HUES6 (cell line): ENCODE data around the gene CLMN.

Experiments
- H3K27ac ChIP-seq: 2 replicates; pipeline ENCODE4 v1.7.0; 2013; ENCODE audit warnings: low read depth, mild to moderate bottlenecking, low read length, inconsistent platforms
- H3K27me3 ChIP-seq: 2 replicates; pipeline ENCODE4 v1.6.1; 2013; ENCODE audit warnings: low read length; ENCODE audit not compliant: control insufficient read depth, insufficient read depth
- H3K36me3 ChIP-seq: 2 replicates; pipeline ENCODE4 v1.6.1; 2013; ENCODE audit warnings: low read length; ENCODE audit not compliant: control insufficient read depth, insufficient read depth
- H3K4me1 ChIP-seq: 2 replicates; pipeline ENCODE4 v1.6.1; 2013; ENCODE audit warnings: low read length; ENCODE audit not compliant: control insufficient read depth, insufficient read depth
- H3K4me3 ChIP-seq: 2 replicates; pipeline ENCODE4 v1.5.1; 2013; ENCODE audit warnings: low read depth, low read length
- H3K9ac ChIP-seq: one replicate; pipeline ENCODE4 v1.6.1; 2013; ENCODE audit warnings: mild to moderate bottlenecking, low read length
- H3K9me3 ChIP-seq: 2 replicates; pipeline ENCODE4 v1.6.1; 2013; ENCODE audit warnings: low read depth, low read length; ENCODE audit not compliant: control insufficient read depth, insufficient read depth

Gene CLMN

GRCh38 chr14:95356245-95356869 is 36.6 kb upstream of the CLMN start:
- Histone ChIP-seq H3K36me3 (no peaks in the 10 kb centered on the region), H3K4me1 (peaks cover 11% of the 10 kb centered on the region; the same call in 1 of the 2 replicates), H3K9me3 (peaks cover 8% of the 10 kb centered on the region), H3K4me3 (no peak overlapping the region), H3K27me3 (0 out of 2 replicates have a peak, but pooled peaks cover 6% of the 10 kb centered on the region), H3K9ac (no peak overlapping the region), H3K27ac (no peak overlapping the region)

GRCh38 chr14:95355422-95355821 is 35.7 kb upstream of the CLMN start:
- Histone ChIP-seq H3K36me3 (no peaks in the 10 kb centered on the region), H3K4me1 (peaks cover 5% of the 10 kb centered on the region; the same call in 1 of the 2 replicates)

GRCh38 chr14:95354834-95355233 is 35.1 kb upstream of the CLMN start:
- Histone ChIP-seq H3K36me3 (no peaks in the 10 kb centered on the region), H3K4me3 (no peak overlapping the region), H3K9me3 (peaks cover 8% of the 10 kb centered on the region), H3K9ac (no peak overlapping the region), H3K4me1 (peaks cover 4% of the 10 kb centered on the region; the same call in 1 of the 2 replicates), H3K27ac (no peak overlapping the region), H3K27me3 (0 out of 2 replicates have a peak, but pooled peaks cover 3% of the 10 kb centered on the region)

More at GRCh38 chr14:95355422-95355821, 35.7 kb upstream of the CLMN start:
- Histone ChIP-seq H3K9me3 (peaks cover 8% of the 10 kb centered on the region), H3K27ac (no peak overlapping the region), H3K9ac (no peak overlapping the region), H3K27me3 (0 out of 2 replicates have a peak, but pooled peaks cover 6% of the 10 kb centered on the region), H3K4me3 (no peak overlapping the region)

- no peaks in the 10 kb centered on the region for H3K27me3 ChIP-seq
- H3K9ac ChIP-seq = no peak overlapping the region
- no peak overlapping the region for H3K27ac ChIP-seq
- H3K9me3 ChIP-seq = peaks cover 8% of the 10 kb centered on the region
- H3K36me3 ChIP-seq = no peaks in the 10 kb centered on the region
- no peak overlapping the region for H3K4me3 ChIP-seq
- H3K4me1 ChIP-seq = peaks cover 4% of the 10 kb centered on the region; the same call in 1 of the 2 replicates
Observed at GRCh38 chr14:95353664-95354063, 34.0 kb upstream of the CLMN start.

- Histone ChIP-seq H3K27ac (no peak overlapping the region), H3K27me3 (no peaks in the 10 kb centered on the region)
Observed at GRCh38 chr14:95353007-95353406, 33.3 kb upstream of the CLMN start.

GRCh38 chr14:95352481-95352880 is 32.8 kb upstream of the CLMN start:
- Histone ChIP-seq H3K27me3 (no peaks in the 10 kb centered on the region), H3K4me1 (peaks cover 4% of the 10 kb centered on the region; the same call in 1 of the 2 replicates), H3K9me3 (peaks cover 8% of the 10 kb centered on the region), H3K36me3 (no peaks in the 10 kb centered on the region), H3K4me3 (no peak overlapping the region), H3K9ac (no peak overlapping the region), H3K27ac (no peak overlapping the region)

More at GRCh38 chr14:95353007-95353406, 33.3 kb upstream of the CLMN start:
- Histone ChIP-seq H3K4me3 (no peak overlapping the region), H3K9me3 (peaks cover 8% of the 10 kb centered on the region), H3K9ac (no peak overlapping the region), H3K36me3 (no peaks in the 10 kb centered on the region), H3K4me1 (peaks cover 4% of the 10 kb centered on the region; the same call in 1 of the 2 replicates)

GRCh38 chr14:95349241-95349640 is 29.5 kb upstream of the CLMN start:
- Histone ChIP-seq H3K36me3 (no peaks in the 10 kb centered on the region), H3K4me1 (no peaks in the 10 kb centered on the region), H3K4me3 (no peak overlapping the region), H3K27ac (no peak overlapping the region), H3K9me3 (peaks cover 4% of the 10 kb centered on the region), H3K9ac (no peak overlapping the region), H3K27me3 (no peaks in the 10 kb centered on the region)

- Histone ChIP-seq H3K36me3 (no peaks in the 10 kb centered on the region), H3K4me3 (no peak overlapping the region), H3K4me1 (no peaks in the 10 kb centered on the region), H3K27ac (no peak overlapping the region), H3K27me3 (no peaks in the 10 kb centered on the region), H3K9ac (no peak overlapping the region), H3K9me3 (peaks cover 1% of the 10 kb centered on the region; the same call in 1 of the 2 replicates)
Observed at GRCh38 chr14:95348395-95349080, 28.8 kb upstream of the CLMN start.

GRCh38 chr14:95346820-95347219 is 27.1 kb upstream of the CLMN start:
- Histone ChIP-seq H3K27ac (no peak overlapping the region), H3K36me3 (no peaks in the 10 kb centered on the region), H3K4me3 (no peak overlapping the region), H3K4me1 (no peaks in the 10 kb centered on the region), H3K27me3 (no peaks in the 10 kb centered on the region), H3K9ac (no peak overlapping the region), H3K9me3 (no peaks in the 10 kb centered on the region)

GRCh38 chr14:95346266-95346665 is 26.6 kb upstream of the CLMN start:
- no peaks in the 10 kb centered on the region for H3K9me3 ChIP-seq
- H3K4me3 ChIP-seq = no peak overlapping the region
- no peaks in the 10 kb centered on the region for H3K36me3 ChIP-seq
- no peak overlapping the region for H3K9ac ChIP-seq
- H3K27me3 ChIP-seq = no peaks in the 10 kb centered on the region
- H3K4me1 ChIP-seq = no peaks in the 10 kb centered on the region
- no peak overlapping the region for H3K27ac ChIP-seq

GRCh38 chr14:95345032-95345431 is 25.3 kb upstream of the CLMN start:
- H3K9ac ChIP-seq = no peak overlapping the region
- H3K27ac ChIP-seq = no peak overlapping the region
- H3K27me3 ChIP-seq = no peaks in the 10 kb centered on the region
- no peaks in the 10 kb centered on the region for H3K36me3 ChIP-seq
- no peak overlapping the region for H3K4me3 ChIP-seq
- H3K9me3 ChIP-seq = no peaks in the 10 kb centered on the region
- H3K4me1 ChIP-seq = no peaks in the 10 kb centered on the region
